Naive thymus-derived CD4-positive, alpha-beta T cell (primary cell): Measurements from ENCODE around the gene PIK3R1. TPM values are rescaled to one million over a fixed set of nuclear protein-coding genes. Genes with fewer than 3 reads are reported as not detected.

Experiments used
- ATAC-seq: fragments of 150-1000 bp; cut with Tn5 transposase; 2 replicates; pipeline ENCODE4 v1.10.0; 2021; ENCODE audit warnings: mild to moderate bottlenecking, moderate library complexity
- CTCF ChIA-PET: fragments of 350-600 bp; sonication (Branson Sonifier 250); formaldehyde crosslinking; loops from one replicate; lab custom pipeline; 2021; ENCODE audit warnings: antibody characterized with exemption; lab: Charles Lee
- POLR2A ChIA-PET: fragments of 350-600 bp; sonication (Branson Sonifier 250); formaldehyde crosslinking; loops from one replicate; lab custom pipeline; 2021; ENCODE audit warnings: antibody characterized with exemption, inconsistent platforms; lab: Charles Lee
- DNase-seq, 9 donors: peaks; one replicate each; pipeline versions ENCODE4 v3.0.0 to v3.0.0-alpha.2; 2020 to 2022; ENCODE audit warnings: mixed read lengths in 1 of 9
- H3K27ac ChIP-seq: one replicate; pipeline ENCODE4 v1.7.0; 2013; ENCODE audit warnings: mild to moderate bottlenecking, low read depth, low read length, moderate library complexity
- H3K27me3 ChIP-seq, 2 donors: one replicate each; pipeline ENCODE4 v1.7.0; 2013; ENCODE audit warnings: low read length in 2 of 2, mild to moderate bottlenecking in 2 of 2, moderate library complexity in 2 of 2; ENCODE audit not compliant: control insufficient read depth in 2 of 2, insufficient read depth in 2 of 2
- H3K36me3 ChIP-seq, 3 experiments: 1 replicate in 2 of 3; 2 replicates in 1 of 3; pipeline ENCODE4 v1.7.0; 2013; ENCODE audit warnings: low read length in 3 of 3, mild to moderate bottlenecking in 3 of 3, moderate library complexity in 1 of 3; ENCODE audit not compliant: insufficient read depth in 3 of 3, control insufficient read depth in 2 of 3
- H3K4me1 ChIP-seq, 2 donors: one replicate each; pipeline ENCODE4 v1.7.0; 2013; ENCODE audit warnings: low read length in 2 of 2, mild to moderate bottlenecking in 2 of 2, moderate library complexity in 1 of 2; ENCODE audit not compliant: control insufficient read depth in 2 of 2, insufficient read depth in 2 of 2
- H3K4me3 ChIP-seq: 2 replicates; pipeline ENCODE4 v1.7.0; 2013; ENCODE audit warnings: mild to moderate bottlenecking, low read length
- H3K9me3 ChIP-seq, 3 experiments: 1 replicate in 2 of 3; 2 replicates in 1 of 3; pipeline ENCODE4 v1.7.0; 2013; ENCODE audit warnings: low read length in 3 of 3; ENCODE audit not compliant: control insufficient read depth in 2 of 3
- H3K27ac Mint-ChIP-seq, 9 donors: one replicate each; pipeline ENCODE4 v1.8.0; 2020 to 2022; ENCODE audit warnings: mixed read lengths in 9 of 9, mild to moderate bottlenecking in 8 of 9, moderate library complexity in 5 of 9, inconsistent platforms in 2 of 9
- H3K27me3 Mint-ChIP-seq, 5 donors: one replicate each; pipeline ENCODE4 v1.8.0; 2021 to 2022; ENCODE audit warnings: mixed read lengths in 5 of 5, mild to moderate bottlenecking in 1 of 5
- H3K36me3 Mint-ChIP-seq, 5 donors: one replicate each; pipeline ENCODE4 v1.8.0; 2020 to 2022; ENCODE audit warnings: mixed read lengths in 5 of 5, mild to moderate bottlenecking in 3 of 5, inconsistent platforms in 1 of 5
- H3K4me1 Mint-ChIP-seq, 7 donors: one replicate each; pipeline ENCODE4 v1.8.0; 2020 to 2022; ENCODE audit warnings: mixed read lengths in 7 of 7, mild to moderate bottlenecking in 3 of 7, inconsistent platforms in 1 of 7
- H3K4me3 Mint-ChIP-seq, 10 donors: one replicate each; pipeline ENCODE4 v1.8.0; 2020 to 2022; ENCODE audit warnings: mild to moderate bottlenecking in 10 of 10, mixed read lengths in 10 of 10, moderate library complexity in 6 of 10, inconsistent platforms in 2 of 10
- H3K9me3 Mint-ChIP-seq, 11 donors: one replicate each; pipeline ENCODE4 v1.8.0; 2020 to 2022; ENCODE audit warnings: mixed read lengths in 11 of 11, mild to moderate bottlenecking in 4 of 11, inconsistent platforms in 1 of 11, moderate library complexity in 1 of 11
- intact Hi-C, 2 donors: fragments of 100-400 bp; cut with micrococcal nuclease; formaldehyde crosslinking; loops; one replicate each; pipeline ENCODE4 v1.15.1; 2023
- polyA plus RNA-seq, 2 donors: library from polyadenylated mRNA; unstranded; fragments of 300-500 nt; fragmentation: Illumina TruSeq; gene quantifications; one replicate each; pipeline ENCODE4 v1.2.3, GENCODE V29; 2021
- total RNA-seq, 6 experiments: library from RNA in 5 of 6; stranded (reverse) in 5 of 6; gene quantifications; 1 replicate in 5 of 6; 2 replicates in 1 of 6; pipeline ENCODE4 v1.2.3 and lab custom pipeline; 2021 to 2026

PIK3R1 gene
- total and polyA plus RNA-seq, 7 experiments from 2014 or later, result 72.0 to 207 (median 119) TPM

- Histone ChIP-seq H3K4me1 (peaks cover 0 to under 1% of the 10 kb centered on the region in 2 donors), H3K27me3 (no peaks in the 10 kb centered on the region), H3K4me3 (no peak overlapping the region), H3K27ac (no peak overlapping the region), H3K36me3 (no peaks in the 10 kb centered on the region), H3K9me3 (no peaks in the 10 kb centered on the region)
- ChIA-PET CTCF (no interaction called here), POLR2A (no interaction called here)
- ATAC-seq (no peak), DNase-seq (no peak)
- intact Hi-C loops, result no loop called here
- H3K4me1 Mint-ChIP-seq, result peaks cover 0 to 11% (median 0%) of the 10 kb centered on the region in 7 donors
- peaks cover 0 to 9% (median 7%) of the 10 kb centered on the region in 11 donors for H3K9me3 Mint-ChIP-seq
- no peak overlapping the region for H3K4me3 Mint-ChIP-seq
- peaks cover 0 to 6% (median 0%) of the 10 kb centered on the region in 5 donors for H3K36me3 Mint-ChIP-seq
- no peak overlapping the region for H3K27ac Mint-ChIP-seq
- no peaks in the 10 kb centered on the region for H3K27me3 Mint-ChIP-seq
Observed at GRCh38 chr5:68350176-68350575, 134.6 kb downstream of the PIK3R1 start.
